ENCODE results near the gene THSD7B. TPM values are rescaled to one million over a fixed set of nuclear protein-coding genes. Genes with fewer than 3 reads are reported as not detected.
"Not testable (repeated sequence)": the region's sequence is repeated elsewhere in the genome, so short reads cannot be mapped to it uniquely, and the experiment has no call there.

THSD7B gene
- total RNA-seq, 2 donors from 2014 or later, result 0.14 TPM; not detected in 1

DNA sequence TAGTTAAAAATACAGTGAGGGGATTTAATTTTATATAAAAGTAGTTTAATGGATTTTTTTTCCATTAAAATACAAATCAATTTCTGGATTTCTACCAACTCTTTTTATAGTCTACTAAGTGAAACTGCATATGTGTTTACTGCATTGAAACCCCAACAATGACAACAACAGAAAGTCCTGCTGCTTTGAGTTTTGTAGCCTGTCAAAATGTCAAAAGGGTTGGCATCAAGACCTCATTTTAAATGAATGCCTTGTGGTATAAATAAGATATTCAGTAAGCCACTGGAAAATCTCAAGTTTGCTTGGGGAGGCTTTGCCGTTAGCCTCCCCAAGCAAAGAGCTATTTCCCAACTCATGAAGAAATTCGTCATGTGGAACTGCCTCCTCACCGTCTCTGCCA, 758.6 kb downstream of the THSD7B start:
- ATAC-seq (no peak), DNase-seq (no peak)
- intact Hi-C loops (cut with DNase I, micrococcal nuclease), result no loop called here

- intact Hi-C loops (cut with DNase I, micrococcal nuclease), result no loop called here
- DNase-seq (no peak), ATAC-seq (no peak)
Observed at GRCh38 chr2:137525132-137525531, 759.8 kb downstream of the THSD7B start.

- intact Hi-C loops (cut with DNase I, micrococcal nuclease), result no loop called here
- ATAC-seq, result no peak
- DNase-seq, result no peak
Observed at GRCh38 chr2:137525641-137526190, 760.4 kb downstream of the THSD7B start.

GRCh38 chr2:137535897-137536296, 770.6 kb downstream of the THSD7B start:
- ATAC-seq (no peak), DNase-seq (no peak)
- intact Hi-C loops (cut with DNase I, micrococcal nuclease), result no loop called here

GRCh38 chr2:137539336-137539735, 774.0 kb downstream of the THSD7B start:
- no peak for DNase-seq
- intact Hi-C loops (cut with DNase I, micrococcal nuclease), result no loop called here
- ATAC-seq, result no peak

DNA sequence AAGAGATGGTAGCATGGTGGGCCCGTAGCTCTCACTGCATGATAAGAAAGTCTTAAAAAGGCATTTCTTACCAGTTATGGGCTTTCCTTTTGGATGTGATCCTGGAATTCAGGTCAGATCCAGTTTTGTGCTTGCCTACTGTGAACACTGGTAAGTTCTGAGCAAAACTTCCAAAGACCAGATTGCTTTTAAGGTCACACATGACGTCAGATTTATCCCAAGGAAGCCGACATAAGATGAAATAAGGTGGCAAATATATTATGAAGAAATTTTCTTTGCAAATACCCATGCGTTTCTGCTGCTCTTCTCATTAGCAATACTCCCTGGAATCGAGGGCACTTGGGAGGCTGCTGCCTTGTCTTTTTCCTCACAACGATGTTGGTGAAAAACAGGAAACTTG, 782.5 kb downstream of the THSD7B start:
- DNase-seq, result no peak
- ATAC-seq, result no peak
- intact Hi-C loops (cut with DNase I, micrococcal nuclease), result no loop called here

GRCh38 chr2:137566387-137566786, 801.0 kb downstream of the THSD7B start:
- ATAC-seq (no peak), DNase-seq (no peak)
- intact Hi-C loops (cut with DNase I, micrococcal nuclease), result no loop called here

GRCh38 chr2:137570484-137570883, 805.1 kb downstream of the THSD7B start:
- DNase-seq, result no peak
- ATAC-seq, result no peak
- intact Hi-C loops (cut with DNase I, micrococcal nuclease), result no loop called here

DNA sequence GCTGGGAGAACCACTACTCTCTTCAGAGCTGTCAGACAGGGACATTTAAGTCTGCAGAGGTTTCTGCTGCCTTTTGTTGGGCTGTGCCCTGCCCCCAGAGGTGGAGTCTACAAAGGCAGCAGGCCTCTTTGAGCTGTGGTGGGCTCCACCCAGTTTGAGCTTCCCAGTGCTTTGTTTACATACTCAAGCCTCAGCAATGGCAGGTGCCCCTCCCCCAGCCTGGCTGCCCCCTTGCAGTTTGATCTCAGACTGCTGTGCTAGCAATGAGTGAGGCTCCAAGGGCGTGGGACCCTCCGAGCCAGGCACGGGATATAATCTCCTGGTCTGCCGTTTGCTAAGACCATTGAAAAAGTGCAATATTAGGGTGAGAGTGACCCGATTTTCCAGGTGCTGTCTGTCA, 822.5 kb downstream of the THSD7B start:
- not testable (repeated sequence) for DNase-seq, ATAC-seq

GRCh38 chr2:137588578-137588977, 823.2 kb downstream of the THSD7B start:
- DNase-seq; ATAC-seq; intact Hi-C loops (cut with DNase I, micrococcal nuclease): not testable (repeated sequence)

More for the DNA sequence above, 822.5 kb downstream of the THSD7B start:
- intact Hi-C loops (cut with DNase I, micrococcal nuclease), result not testable (repeated sequence)

DNA sequence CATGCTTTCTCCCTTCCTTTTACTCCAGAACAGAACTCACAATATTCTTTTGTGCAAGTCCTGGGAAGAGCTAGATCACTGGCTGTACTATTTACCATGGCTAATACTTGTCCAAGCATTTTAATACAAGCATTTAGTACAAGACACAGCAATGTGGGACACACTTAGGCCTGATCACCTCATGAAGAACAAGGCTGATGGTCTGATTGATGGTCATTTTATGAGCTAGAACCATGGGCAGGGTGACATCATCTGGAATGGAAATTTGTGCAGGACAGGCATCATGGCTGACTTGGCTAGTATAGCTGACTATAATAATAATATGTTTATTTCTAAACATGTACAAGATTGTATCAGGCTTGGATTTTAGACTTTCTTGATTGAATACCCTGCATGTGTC, 824.8 kb downstream of the THSD7B start:
- intact Hi-C loops (cut with DNase I, micrococcal nuclease), result no loop called here
- ATAC-seq (no peak), DNase-seq (no peak)

GRCh38 chr2:137607722-137608318, 842.5 kb downstream of the THSD7B start:
- DNase-seq, result no peak
- intact Hi-C loops (cut with DNase I, micrococcal nuclease), result no loop called here
- no peak for ATAC-seq

- intact Hi-C loops (cut with DNase I, micrococcal nuclease), result no loop called here
- no peak for ATAC-seq
- DNase-seq, result no peak
Observed at GRCh38 chr2:137638932-137639331, 873.6 kb downstream of the THSD7B start.

- intact Hi-C loops (cut with DNase I, micrococcal nuclease), result no loop called here
- ATAC-seq (no peak), DNase-seq (no peak)
Observed at GRCh38 chr2:137644731-137645130, 879.4 kb downstream of the THSD7B start.

DNA sequence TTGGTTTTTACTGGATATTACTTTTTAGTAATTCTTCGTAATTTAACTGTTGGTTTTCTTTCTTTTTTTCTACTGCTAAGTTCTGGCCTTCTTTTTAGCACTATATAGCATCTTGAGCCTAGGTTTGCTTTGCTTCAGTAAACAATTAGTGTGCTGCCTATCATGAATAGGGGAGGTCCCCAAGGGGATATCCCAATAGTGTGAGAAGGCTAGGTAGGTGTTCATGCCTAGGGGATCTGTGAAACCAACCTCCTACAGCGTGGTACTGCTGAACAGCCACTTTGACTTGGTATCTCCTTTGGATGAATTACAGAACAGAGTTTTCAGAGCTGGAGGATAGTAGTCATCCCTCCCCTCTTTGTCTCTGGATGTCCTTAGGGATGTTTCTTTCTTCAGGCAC, 888.7 kb downstream of the THSD7B start:
- no peak for ATAC-seq
- intact Hi-C loops (cut with DNase I, micrococcal nuclease), result no loop called here
- DNase-seq, result no peak

GRCh38 chr2:137655814-137656213, 890.5 kb downstream of the THSD7B start:
- intact Hi-C loops (cut with DNase I, micrococcal nuclease), result no loop called here
- DNase-seq (no peak), ATAC-seq (no peak)

DNA sequence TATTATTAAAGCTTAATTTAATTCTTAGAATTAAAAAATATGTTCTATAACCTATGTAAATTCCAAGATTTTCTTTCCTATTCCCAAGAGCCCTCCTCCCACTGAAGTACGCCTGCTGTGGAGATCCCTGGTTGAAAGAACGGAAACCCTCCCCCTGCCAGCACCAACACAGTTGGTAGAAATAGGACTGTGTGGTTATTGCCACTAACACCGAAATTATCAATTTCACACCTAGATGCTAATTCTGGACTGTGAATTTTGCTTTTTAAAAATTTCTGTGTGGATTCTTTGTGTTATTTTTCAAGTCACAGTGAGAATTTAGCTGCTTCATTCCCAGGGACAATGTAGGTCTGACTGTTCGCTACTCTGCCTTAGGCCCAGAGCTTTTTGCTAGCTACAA, 893.1 kb downstream of the THSD7B start:
- intact Hi-C loops (cut with DNase I, micrococcal nuclease), result no loop called here
- ATAC-seq (no peak), DNase-seq (no peak)

DNA sequence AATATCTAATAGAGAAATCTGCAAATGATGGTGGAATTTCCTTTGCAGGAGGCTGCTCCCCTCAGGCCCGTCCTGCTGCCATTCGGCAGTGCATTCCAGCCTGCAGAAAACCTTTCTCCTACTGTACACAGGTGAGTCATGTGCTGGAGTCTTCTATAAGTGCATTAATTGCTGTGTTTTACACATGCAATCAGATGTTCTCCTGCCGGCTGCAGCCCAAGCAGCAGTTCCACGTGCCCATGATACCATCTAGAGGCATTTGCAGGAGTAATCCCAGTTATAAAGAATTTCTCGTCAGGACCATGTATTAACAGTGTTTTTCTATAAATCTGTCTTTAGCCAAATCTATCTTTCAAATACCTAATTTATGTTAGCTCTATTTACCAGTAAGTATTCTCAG, 894.3 kb downstream of the THSD7B start:
- ATAC-seq (peak; percentile 96), DNase-seq (peak in 1 of 2 donors; percentile 29)
- intact Hi-C loops (cut with DNase I, micrococcal nuclease), result no loop called here

GRCh38 chr2:137670111-137670510, 904.8 kb downstream of the THSD7B start:
- intact Hi-C loops (cut with DNase I, micrococcal nuclease), result no loop called here
- no peak for ATAC-seq
- DNase-seq, result no peak

- DNase-seq, result no peak
- ATAC-seq, result no peak
- intact Hi-C loops (cut with DNase I, micrococcal nuclease), result no loop called here
Observed at GRCh38 chr2:137672989-137673552, 907.7 kb downstream of the THSD7B start.

DNA sequence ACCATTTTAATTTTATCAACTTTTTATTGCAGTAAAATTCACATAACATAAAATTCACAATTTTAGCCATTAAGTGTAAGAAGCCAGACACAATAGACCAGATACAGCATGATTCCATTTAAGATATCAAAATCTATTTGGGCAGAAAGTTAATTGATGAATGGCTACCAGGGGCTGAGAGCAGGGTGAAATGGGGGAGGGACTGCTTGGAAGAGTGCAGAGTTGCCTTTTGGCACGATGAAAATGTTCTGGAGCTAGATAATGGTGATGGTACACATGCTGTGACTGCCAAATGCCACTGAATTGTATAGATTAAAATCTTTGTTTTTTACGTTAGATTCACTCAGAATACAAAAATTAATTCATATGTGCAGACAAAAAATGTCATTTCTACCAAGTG, 909.6 kb downstream of the THSD7B start:
- no peak for ATAC-seq
- no peak for DNase-seq
- intact Hi-C loops (cut with DNase I, micrococcal nuclease), result no loop called here
